IMR-90 (cell line): ENCODE data around the gene SCIN. TPM values are rescaled to one million over a fixed set of nuclear protein-coding genes. Genes with fewer than 3 reads are reported as not detected.
A peak's percentile ranks its signal among the peaks of the same experiment; 100 is the strongest.

ENCODE experiments used
- ATAC-seq: fragments of 200-7000 bp; cut with Tn5 transposase; 2 replicates; pipeline ENCODE4 v1.9.1; 2020; ENCODE audit warnings: low read depth, mild to moderate bottlenecking, moderate library complexity
- BruUV-seq: library from RNA; stranded (reverse); fragments of 400-500 nt; replicated peaks from 2 replicates; lab custom pipeline; 2021; lab: Mats Ljungman, UMichigan
- CTCF ChIA-PET: fragments of 300-600 bp; formaldehyde crosslinking; extraction: SDS; loops from one replicate; lab custom pipeline; 2021; ENCODE audit warnings: antibody characterized with exemption; lab: Yijun Ruan, JAX
- POLR2A ChIA-PET: fragments of 300-600 bp; sonication (Branson Sonifier 250); formaldehyde crosslinking; loops from one replicate; lab custom pipeline; 2022; ENCODE audit warnings: antibody characterized with exemption; ENCODE audit not compliant: unreplicated experiment; lab: Charles Lee
- DNase-seq: peaks from one replicate; pipeline ENCODE4 v3.0.0; 2013
- H2AFZ ChIP-seq: replicated peaks from 2 replicates; pipeline ENCODE3; 2013; ENCODE audit warnings: low read length, mild to moderate bottlenecking; ENCODE audit not compliant: poor library complexity
- H2AK5ac ChIP-seq: 2 replicates; pipeline ENCODE4 v1.6.1; 2013; ENCODE audit warnings: low read depth, low read length, inconsistent platforms
- H2AK9ac ChIP-seq: replicated peaks from 2 replicates; pipeline ENCODE3; 2013; ENCODE audit warnings: mild to moderate bottlenecking, low read depth, low read length, moderate library complexity; ENCODE audit not compliant: poor library complexity
- H2BK120ac ChIP-seq: 2 replicates; pipeline ENCODE4 v1.6.1; 2013; ENCODE audit warnings: low read depth, low read length, inconsistent platforms
- H2BK15ac ChIP-seq: 3 replicates; pipeline ENCODE4 v1.6.1; 2013; ENCODE audit warnings: low read depth, low read length, inconsistent platforms
- H2BK20ac ChIP-seq: 2 replicates; pipeline ENCODE4 v1.6.1; 2013; ENCODE audit warnings: low read depth, mild to moderate bottlenecking, inconsistent platforms, low read length, moderate library complexity
- H2BK5ac ChIP-seq: 2 replicates; pipeline ENCODE4 v1.6.1; 2013; ENCODE audit warnings: mild to moderate bottlenecking, low read depth, low read length, inconsistent platforms; ENCODE audit not compliant: poor library complexity, severe bottlenecking
- H3K14ac ChIP-seq: replicated peaks from 2 replicates; pipeline ENCODE4 v1.6.1; 2013; ENCODE audit warnings: low read depth, low read length, inconsistent platforms
- H3K18ac ChIP-seq: 2 replicates; pipeline ENCODE4 v1.6.1; 2013; ENCODE audit warnings: low read depth, low read length, control low read depth
- H3K23ac ChIP-seq: 2 replicates; pipeline ENCODE4 v1.6.1; 2013; ENCODE audit warnings: low read depth, low read length, inconsistent platforms
- H3K27ac ChIP-seq: 2 replicates; pipeline ENCODE4 v1.5.1; 2013; ENCODE audit warnings: mild to moderate bottlenecking, control low read depth, low read length; ENCODE audit not compliant: insufficient read depth
- H3K27me3 ChIP-seq: 2 replicates; pipeline ENCODE4 v1.6.1; 2013; ENCODE audit warnings: low read length; ENCODE audit not compliant: control insufficient read depth, insufficient read depth
- H3K36me3 ChIP-seq: 2 replicates; pipeline ENCODE4 v1.6.1; 2013; ENCODE audit warnings: low read length, mixed read lengths; ENCODE audit not compliant: control insufficient read depth, insufficient read depth
- H3K4ac ChIP-seq: 2 replicates; pipeline ENCODE4 v1.6.1; 2013; ENCODE audit warnings: low read depth, low read length, inconsistent platforms
- H3K4me1 ChIP-seq: 2 replicates; pipeline ENCODE4 v1.6.1; 2013; ENCODE audit warnings: low read length, mixed read lengths; ENCODE audit not compliant: control insufficient read depth, insufficient read depth
- H3K4me2 ChIP-seq: 2 replicates; pipeline ENCODE4 v1.6.1; 2013; ENCODE audit warnings: low read depth, mild to moderate bottlenecking, control low read depth, low read length, moderate library complexity
- H3K4me3 ChIP-seq: 2 replicates; pipeline ENCODE4 v1.5.1; 2013; ENCODE audit warnings: low read depth, mild to moderate bottlenecking, control low read depth, low read length, moderate library complexity; ENCODE audit not compliant: insufficient read depth
- H3K56ac ChIP-seq: 2 replicates; pipeline ENCODE4 v1.6.1; 2013; ENCODE audit warnings: low read length, inconsistent platforms; ENCODE audit not compliant: insufficient read depth; ENCODE audit errors: extremely low read depth
- H3K79me1 ChIP-seq, 2 experiments: 2 replicates each; pipeline ENCODE4 v1.6.1; 2013; ENCODE audit warnings: low read length in 2 of 2, inconsistent platforms in 1 of 2, low read depth in 1 of 2
- H3K9ac ChIP-seq: 2 replicates; pipeline ENCODE4 v1.6.1; 2013; ENCODE audit warnings: low read depth, low read length, control low read depth
- H3K9me1 ChIP-seq: 2 replicates; pipeline ENCODE4 v1.6.1; 2013; ENCODE audit warnings: low read length, inconsistent platforms; ENCODE audit not compliant: insufficient read depth
- H3K9me3 ChIP-seq: 2 replicates; pipeline ENCODE4 v1.6.1; 2013; ENCODE audit warnings: low read length; ENCODE audit not compliant: control insufficient read depth, insufficient read depth
- H4K20me1 ChIP-seq: 2 replicates; pipeline ENCODE4 v1.6.1; 2013; ENCODE audit warnings: low read length, inconsistent platforms; ENCODE audit not compliant: insufficient read depth
- H4K5ac ChIP-seq: 2 replicates; pipeline ENCODE4 v1.6.1; 2013; ENCODE audit warnings: mild to moderate bottlenecking, low read depth, low read length, control low read depth
- H4K8ac ChIP-seq, 2 experiments: 2 replicates each; pipeline ENCODE4 v1.6.1; 2013; ENCODE audit warnings: low read depth in 2 of 2, low read length in 2 of 2, control low read depth in 1 of 2, inconsistent platforms in 1 of 2
- H4K91ac ChIP-seq: 2 replicates; pipeline ENCODE4 v1.6.1; 2013; ENCODE audit warnings: low read depth, low read length, inconsistent platforms; ENCODE audit not compliant: insufficient read depth
- BHLHE40 ChIP-seq: fragments of 150-350 bp; IDR thresholded peaks from 2 replicates; pipeline ENCODE4 v1.6.1; 2016; ENCODE audit warnings: mild to moderate bottlenecking, low read depth, low read length
- CTCF ChIP-seq: conservative IDR thresholded peaks from 2 replicates; pipeline ENCODE4 v1.5.1; 2012; ENCODE audit warnings: mild to moderate bottlenecking, low read depth, low read length, improper control_type of control experiment
- ELK1 ChIP-seq: fragments of 150-350 bp; IDR thresholded peaks from 2 replicates; pipeline ENCODE4 v1.6.1; 2016; ENCODE audit warnings: low read depth, mild to moderate bottlenecking, low read length, moderate library complexity, borderline replicate concordance
- MAFK ChIP-seq: IDR thresholded peaks from 2 replicates; pipeline ENCODE4 v1.6.1; 2012; ENCODE audit warnings: low read depth, low read length, improper control_type of control experiment
- NFE2L2 ChIP-seq: fragments of 150-350 bp; IDR thresholded peaks from 2 replicates; pipeline ENCODE4 v1.6.1; 2016; ENCODE audit warnings: low read depth, mild to moderate bottlenecking, low read length
- RFX5 ChIP-seq: IDR thresholded peaks from 2 replicates; pipeline ENCODE4 v1.8.0; 2012; ENCODE audit warnings: low read depth, mild to moderate bottlenecking, low read length, moderate library complexity
- USF2 ChIP-seq: fragments of 150-350 bp; IDR thresholded peaks from 2 replicates; pipeline ENCODE4 v1.6.1; 2017; ENCODE audit warnings: mild to moderate bottlenecking, antibody characterized with exemption, low read length, low read depth
- WGBS, 2 experiments: methylation state at CpG; one replicate each; pipeline versions ENCODE4 v1.1.5 to v1.1.7; 2013; ENCODE audit warnings: missing lambda C conversion rate in 2 of 2; ENCODE audit not compliant: insufficient read length in 1 of 2; ENCODE audit errors: extremely low coverage in 2 of 2; 5-methylcytosine and 5-hydroxymethylcytosine counted together
- dilution Hi-C: fragments of 300-500 bp; cut with HindIII; formaldehyde crosslinking; loops from one replicate; pipeline ENCODE4 v1.14.3; 2018; ENCODE audit warnings: low sequenced_read_pairs; ENCODE audit not compliant: unreplicated experiment
- in situ Hi-C: fragments of 300-500 bp; cut with MboI; formaldehyde crosslinking; loops from 3 replicates; pipeline ENCODE4 v1.14.3; 2019; ENCODE audit warnings: low sequenced_read_pairs, inconsistent platforms, mixed read lengths
- intact Hi-C: fragments of 100-400 bp; cut with micrococcal nuclease; formaldehyde crosslinking; loops from 2 replicates; pipeline ENCODE4 v1.10.0; 2022
- polyA plus RNA-seq, 3 experiments: library from polyadenylated mRNA; depleted of rRNA; stranded (reverse); fragments of >200 nt; gene quantifications; 2 replicates each; pipeline ENCODE4 v1.2.3, GENCODE V29; 2012; ENCODE audit warnings: low replicate concordance in 1 of 3
- total RNA-seq: library from RNA; depleted of rRNA; stranded (reverse); fragments of >200 nt; gene quantifications from 2 replicates; pipeline ENCODE4 v1.2.3, GENCODE V29; 2012

SCIN gene
- total and polyA plus RNA-seq, 2 of the 4 experiments (the other 2 are of a cell fraction), result under 0.01 to 0.05 TPM

- Histone ChIP-seq H3K27ac (no peak overlapping the region), H3K9me3 (peaks cover 2% of the 10 kb centered on the region; the same call in 1 of the 2 replicates), H3K18ac (no peak overlapping the region), H2AK5ac (no peak overlapping the region), H3K36me3 (no peaks in the 10 kb centered on the region), H3K56ac (no peak overlapping the region), H3K27me3 (no peaks in the 10 kb centered on the region), H2BK20ac (no peak overlapping the region), H4K91ac (no peak overlapping the region), H4K8ac (no peak overlapping the region), H3K4me2 (no peak overlapping the region), H3K14ac (no peak overlapping the region), H3K9me1 (no peaks in the 10 kb centered on the region), H3K79me1 (no peaks in the 10 kb centered on the region), H3K4ac (no peak overlapping the region), H2BK15ac (no peak overlapping the region), H2BK120ac (no peak overlapping the region), H3K4me3 (no peak overlapping the region), H3K4me1 (peaks cover 5% of the 10 kb centered on the region), H4K5ac (no peak overlapping the region), H2BK5ac (no peak overlapping the region), H3K9ac (no peak overlapping the region), H2AK9ac (no peak overlapping the region), H2AFZ (no peak overlapping the region), H4K20me1 (no peaks in the 10 kb centered on the region), H3K23ac (no peak overlapping the region)
- intact Hi-C loops, result loop anchor here (2.0 kb wide), 1 partner anchor 13 kb away; no protein-coding TSS in a partner anchor
- BruUV-seq, result no TSS peak
- POLR2A ChIA-PET, result no interaction called here
- CTCF ChIA-PET, result no interaction called here
- DNase-seq (peak; percentile 33), ATAC-seq (no peak)
- TF ChIP-seq BHLHE40 (no peak), NFE2L2 (no peak), USF2 (no peak), MAFK (no peak), RFX5 (no peak), ELK1 (no peak), CTCF (no peak)
- dilution Hi-C loops, result no loop called here
- no CpG with 5 or more reads among the region's 2 CpGs for WGBS, 2 experiments
- in situ Hi-C loops, result no loop called here
These were observed 133.4 kb downstream of the SCIN start for GRCh38 chr7:12703881-12704280.
